Measurements from ENCODE around the gene ZNF473. TPM values are rescaled to one million over a fixed set of nuclear protein-coding genes. Genes with fewer than 3 reads are reported as not detected.

ZNF473 gene
- total and polyA plus RNA-seq, 2 of the 13 experiments (the other 11 are each of a cell fraction or from before 2014, with no cell fraction given): 5.8 to 11.9 TPM

DNA sequence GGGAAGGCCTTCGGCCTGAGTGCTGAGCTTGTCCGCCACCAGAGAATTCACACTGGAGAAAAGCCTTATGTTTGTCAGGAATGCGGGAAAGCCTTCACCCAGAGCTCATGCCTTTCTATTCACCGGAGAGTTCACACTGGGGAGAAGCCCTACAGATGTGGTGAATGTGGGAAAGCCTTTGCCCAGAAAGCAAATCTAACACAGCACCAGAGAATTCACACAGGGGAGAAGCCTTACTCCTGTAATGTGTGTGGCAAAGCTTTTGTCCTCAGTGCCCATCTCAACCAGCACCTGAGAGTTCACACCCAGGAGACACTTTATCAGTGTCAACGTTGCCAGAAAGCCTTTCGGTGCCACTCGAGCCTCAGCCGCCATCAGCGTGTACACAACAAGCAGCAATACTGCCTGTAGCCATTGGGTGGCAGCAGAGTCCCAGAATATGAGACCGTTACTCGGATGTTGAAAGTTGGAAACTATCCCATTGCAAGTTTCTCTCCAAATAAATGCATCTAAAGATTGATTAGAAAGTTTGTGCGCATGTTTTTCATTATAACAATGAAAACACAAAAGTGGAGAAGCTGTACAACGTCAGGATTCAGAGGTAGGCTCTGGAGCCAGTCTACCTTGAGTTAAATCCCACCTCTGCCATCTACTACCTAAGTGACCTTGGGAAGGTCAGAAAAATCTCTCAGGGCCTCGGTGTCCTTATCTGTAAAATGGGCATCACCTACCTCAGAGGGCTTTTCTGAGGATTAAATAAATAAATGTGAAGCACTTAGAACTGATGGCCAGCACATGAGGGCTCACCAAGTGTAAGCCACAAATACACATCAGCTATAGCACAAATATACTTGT, 21.1 kb downstream of the ZNF473 start (continued):
- TF ChIP-seq FIP1L1 (IDR thresholded peaks at IDR 0.05; ENCODE audit: borderline replicate concordance, insufficient read depth, low read depth, low read length): no peak
- TF ChIP-seq MTF2 (CRISPR knock-in tag; IDR thresholded peaks at IDR 0.05; ENCODE audit: borderline replicate concordance): no peak
- TF ChIP-seq NFYC (CRISPR knock-in tag; IDR thresholded peaks at IDR 0.05): no peak
- peak; percentile 51 for TF ChIP-seq TEAD3 (CRISPR knock-in tag; optimal IDR thresholded peaks at IDR 0.05; ENCODE audit: borderline replicate concordance)
- peak; percentile 41 for TF ChIP-seq RBM22 (optimal IDR thresholded peaks at IDR 0.05; ENCODE audit: low read length)
- no peak for TF ChIP-seq SMARCC2 (IDR thresholded peaks at IDR 0.05)
- TF ChIP-seq KMT2B (CRISPR knock-in tag; IDR thresholded peaks at IDR 0.05): no peak
- TF ChIP-seq SMC3 (IDR thresholded peaks at IDR 0.05; ENCODE audit: low read length): peak; percentile 89
- no peak for TF ChIP-seq ZNF746 (CRISPR knock-in tag; IDR thresholded peaks at IDR 0.05)
- peak; percentile 79 for TF ChIP-seq RAD21 (CRISPR knock-in tag; IDR thresholded peaks at IDR 0.05)
- TF ChIP-seq, protein P1, sequence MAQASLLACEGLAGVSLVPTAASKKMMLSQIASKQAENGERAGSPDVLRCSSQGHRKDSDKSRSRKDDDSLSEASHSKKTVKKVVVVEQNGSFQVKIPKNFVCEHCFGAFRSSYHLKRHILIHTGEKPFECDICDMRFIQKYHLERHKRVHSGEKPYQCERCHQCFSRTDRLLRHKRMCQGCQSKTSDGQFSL (CRISPR knock-in tag; IDR thresholded peaks at IDR 0.05): no peak
- no peak for TF ChIP-seq RORA (CRISPR knock-in tag; IDR thresholded peaks at IDR 0.05)
- TF ChIP-seq ATF7 (IDR thresholded peaks at IDR 0.05): no peak
- no peak for TF ChIP-seq ATF7 (CRISPR knock-in tag; IDR thresholded peaks at IDR 0.05)

GRCh38 chr19:50047671-50048070, 21.9 kb downstream of the ZNF473 start:
- DNase-seq (ENCODE audit: low spot score): no peak
- 100% methylated on average over 3 of the region's 4 CpGs for WGBS (ENCODE audit: low lambda C conversion rate)
- POLR2A ChIA-PET: no interaction called here
- Histone ChIP-seq H3K27me3 (ENCODE audit: control insufficient read depth in 1 of 2, insufficient read depth in 2 of 2, low read length in 2 of 2) (no peaks in the 10 kb centered on the region), H3K36me3 (replicated peaks in 1 of 2; ENCODE audit: control insufficient read depth in 1 of 2, insufficient read depth in 2 of 2, low read length in 2 of 2) (peaks cover 20 to 37% of the 10 kb centered on the region in 2 experiments), H3K79me2 (ENCODE audit: insufficient read depth, low read length) (no peaks in the 10 kb centered on the region), H3K4me3 (replicated peaks in 1 of 3; ENCODE audit: insufficient read depth in 1 of 3, low read depth in 2 of 3, low read length in 3 of 3) (no peak overlapping the region), H2AFZ (ENCODE audit: low read length) (no peak overlapping the region), H3K9me3 (ENCODE audit: low read length) (no peaks in the 10 kb centered on the region), H4K20me1 (ENCODE audit: insufficient read depth, low read length) (no peaks in the 10 kb centered on the region), H3K4me1 (ENCODE audit: insufficient read depth, low read length) (no peaks in the 10 kb centered on the region), H3K9ac (ENCODE audit: insufficient read depth, low read depth, low read length) (no peak overlapping the region), H3K4me2 (ENCODE audit: low read depth, low read length) (no peak overlapping the region), H3K27ac (ENCODE audit: extremely low read length, insufficient read depth, low read length) (no peak overlapping the region)
- no peak for FAIRE-seq
- ATAC-seq: no peak
- CTCF ChIA-PET (ENCODE audit: low intra/inter-chr PET ratio, low total read pairs): no interaction called here
- BruUV-seq (replicated peaks): no TSS peak
- in situ Hi-C loops (cut with HindIII; ENCODE audit: extremely low pct_ligation_motif_present, low pct_unique_long_range_greater_than_20kb): no loop called here
- intact Hi-C loops (cut with micrococcal nuclease; ENCODE audit: unreplicated experiment): no loop called here
- TF ChIP-seq SRY (CRISPR knock-in tag; IDR thresholded peaks at IDR 0.05): no peak
- TF ChIP-seq, protein P2, sequence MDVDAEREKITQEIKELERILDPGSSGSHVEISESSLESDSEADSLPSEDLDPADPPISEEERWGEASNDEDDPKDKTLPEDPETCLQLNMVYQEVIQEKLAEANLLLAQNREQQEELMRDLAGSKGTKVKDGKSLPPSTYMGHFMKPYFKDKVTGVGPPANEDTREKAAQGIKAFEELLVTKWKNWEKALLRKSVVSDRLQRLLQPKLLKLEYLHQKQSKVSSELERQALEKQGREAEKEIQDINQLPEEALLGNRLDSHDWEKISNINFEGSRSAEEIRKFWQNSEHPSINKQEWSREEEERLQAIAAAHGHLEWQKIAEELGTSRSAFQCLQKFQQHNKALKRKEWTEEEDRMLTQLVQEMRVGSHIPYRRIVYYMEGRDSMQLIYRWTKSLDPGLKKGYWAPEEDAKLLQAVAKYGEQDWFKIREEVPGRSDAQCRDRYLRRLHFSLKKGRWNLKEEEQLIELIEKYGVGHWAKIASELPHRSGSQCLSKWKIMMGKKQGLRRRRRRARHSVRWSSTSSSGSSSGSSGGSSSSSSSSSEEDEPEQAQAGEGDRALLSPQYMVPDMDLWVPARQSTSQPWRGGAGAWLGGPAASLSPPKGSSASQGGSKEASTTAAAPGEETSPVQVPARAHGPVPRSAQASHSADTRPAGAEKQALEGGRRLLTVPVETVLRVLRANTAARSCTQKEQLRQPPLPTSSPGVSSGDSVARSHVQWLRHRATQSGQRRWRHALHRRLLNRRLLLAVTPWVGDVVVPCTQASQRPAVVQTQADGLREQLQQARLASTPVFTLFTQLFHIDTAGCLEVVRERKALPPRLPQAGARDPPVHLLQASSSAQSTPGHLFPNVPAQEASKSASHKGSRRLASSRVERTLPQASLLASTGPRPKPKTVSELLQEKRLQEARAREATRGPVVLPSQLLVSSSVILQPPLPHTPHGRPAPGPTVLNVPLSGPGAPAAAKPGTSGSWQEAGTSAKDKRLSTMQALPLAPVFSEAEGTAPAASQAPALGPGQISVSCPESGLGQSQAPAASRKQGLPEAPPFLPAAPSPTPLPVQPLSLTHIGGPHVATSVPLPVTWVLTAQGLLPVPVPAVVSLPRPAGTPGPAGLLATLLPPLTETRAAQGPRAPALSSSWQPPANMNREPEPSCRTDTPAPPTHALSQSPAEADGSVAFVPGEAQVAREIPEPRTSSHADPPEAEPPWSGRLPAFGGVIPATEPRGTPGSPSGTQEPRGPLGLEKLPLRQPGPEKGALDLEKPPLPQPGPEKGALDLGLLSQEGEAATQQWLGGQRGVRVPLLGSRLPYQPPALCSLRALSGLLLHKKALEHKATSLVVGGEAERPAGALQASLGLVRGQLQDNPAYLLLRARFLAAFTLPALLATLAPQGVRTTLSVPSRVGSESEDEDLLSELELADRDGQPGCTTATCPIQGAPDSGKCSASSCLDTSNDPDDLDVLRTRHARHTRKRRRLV (CRISPR knock-in tag; IDR thresholded peaks at IDR 0.05): no peak
- TF ChIP-seq GMEB1 (CRISPR knock-in tag; IDR thresholded peaks at IDR 0.05; ENCODE audit: borderline replicate concordance): no peak
- 0 out of 2 replicates have a peak, but pooled peaks have one; percentile 8 for TF ChIP-seq CEBPB (IDR thresholded peaks at IDR 0.05; ENCODE audit: borderline replicate concordance, low read depth, low read length)
